HCT116 (cell line): ENCODE results near the gene ZNF227. TPM values are rescaled to one million over a fixed set of nuclear protein-coding genes. Genes with fewer than 3 reads are reported as not detected.
"Not testable (repeated sequence)": the region's sequence is repeated elsewhere in the genome, so short reads cannot be mapped to it uniquely, and the experiment has no call there.

ENCODE experiments used
- ATAC-seq: fragments of 200-7000 bp; cut with Tn5 transposase; 2 replicates; pipeline ENCODE4 v1.9.1; 2020; ENCODE audit warnings: mild to moderate bottlenecking, moderate library complexity
- BruUV-seq: library from RNA; stranded (reverse); fragments of 400-500 nt; replicated peaks from 2 replicates; lab custom pipeline; 2021; lab: Mats Ljungman, UMichigan
- CTCF ChIA-PET: fragments of 300-600 bp; sonication (Branson Sonifier 250); formaldehyde crosslinking; loops from one replicate; lab custom pipeline; 2021; ENCODE audit warnings: antibody characterized with exemption; lab: Charles Lee
- POLR2A ChIA-PET: fragments of 300-600, 350-600 bp; sonication (Branson Sonifier 250); formaldehyde crosslinking; loops from one replicate; lab custom pipeline; 2021; ENCODE audit warnings: antibody characterized with exemption; lab: Charles Lee
- RAD21 ChIA-PET, 2 experiments: fragments of 300-600 bp; sonication (Branson Sonifier 250); formaldehyde crosslinking; loops; one replicate each; lab custom pipeline; 2023; ENCODE audit warnings: low total read pairs in 2 of 2; ENCODE audit not compliant: uncharacterized antibody in 2 of 2, unreplicated experiment in 2 of 2, low non-redundant PET in 1 of 2; lab: Charles Lee
- DNase-seq: peaks from one replicate; pipeline ENCODE4 v3.0.0-alpha.2; 2010; ENCODE audit warnings: low read depth, low spot score
- H2AFZ ChIP-seq: fragments of 200-600 bp; shearing (Covaris generic), sonication (generic); 2 replicates; pipeline ENCODE4 v1.6.1; 2017; ENCODE audit warnings: low read depth, mixed run types, mixed read lengths, antibody characterized with exemption, low read length; ENCODE audit not compliant: poor library complexity, severe bottlenecking
- H3K27ac ChIP-seq: 2 replicates; pipeline ENCODE4 v1.5.1; 2012; ENCODE audit warnings: low read depth, low read length
- H3K27me3 ChIP-seq: fragments of 200-600 bp; sonication (generic); 2 replicates; pipeline ENCODE4 v1.6.1; 2016; ENCODE audit warnings: mixed run types, low read length, mixed read lengths; ENCODE audit not compliant: insufficient read depth
- H3K36me3 ChIP-seq, 2 experiments: fragments of 200-500 bp in 1 of 2; fragments of 200-600 bp in 1 of 2; sonication (Bioruptor generic) in 1 of 2; sonication (generic) in 1 of 2; 2 replicates each; pipeline versions ENCODE4 v1.5.1 to v1.6.1; 2014 to 2016; ENCODE audit warnings: low read length in 2 of 2, inconsistent platforms in 1 of 2, mixed read lengths in 1 of 2, mixed run types in 1 of 2; ENCODE audit not compliant: insufficient read depth in 2 of 2, control insufficient read depth in 1 of 2
- H3K4me1 ChIP-seq, 2 experiments: fragments of 200-600 bp in 1 of 2; sonication (generic) in 1 of 2; 2 replicates each; pipeline versions ENCODE4 v1.5.1 to v1.6.1; 2012 to 2017; ENCODE audit warnings: low read length in 2 of 2, inconsistent platforms in 1 of 2, mild to moderate bottlenecking in 1 of 2, mixed read lengths in 1 of 2, mixed run types in 1 of 2, moderate library complexity in 1 of 2; ENCODE audit not compliant: insufficient read depth in 2 of 2, control insufficient read depth in 1 of 2
- H3K4me2 ChIP-seq: fragments of 200-600 bp; sonication (generic); 2 replicates; pipeline ENCODE4 v1.6.1; 2017; ENCODE audit warnings: mixed run types, low read length, mixed read lengths
- H3K4me3 ChIP-seq, 2 experiments: fragments of 200-600 bp in 1 of 2; sonication (generic) in 1 of 2; replicated peaks in 1 of 2; 2 replicates each; pipeline ENCODE4 v1.5.1; 2011 to 2016; ENCODE audit warnings: low read length in 2 of 2, control low read depth in 1 of 2, low read depth in 1 of 2, mild to moderate bottlenecking in 1 of 2, mixed read lengths in 1 of 2, mixed run types in 1 of 2
- H3K79me2 ChIP-seq: fragments of 200-600 bp; sonication (generic); 2 replicates; pipeline ENCODE4 v1.6.1; 2017; ENCODE audit warnings: mild to moderate bottlenecking, mixed run types, low read length, moderate library complexity, mixed read lengths; ENCODE audit not compliant: insufficient read depth
- H3K9ac ChIP-seq: fragments of 200-600 bp; sonication (generic); 2 replicates; pipeline ENCODE4 v1.6.1; 2016; ENCODE audit warnings: low read length, mixed read lengths
- H3K9me2 ChIP-seq: fragments of 200-600 bp; sonication (generic), shearing (Covaris generic); 2 replicates; pipeline ENCODE4 v1.6.1; 2017; ENCODE audit warnings: mixed run types, mild to moderate bottlenecking, moderate library complexity; ENCODE audit not compliant: insufficient read depth
- H3K9me3 ChIP-seq, 2 experiments: fragments of 200-500 bp in 1 of 2; fragments of 200-600 bp in 1 of 2; sonication (Bioruptor generic) in 1 of 2; sonication (generic) in 1 of 2; 2 replicates each; pipeline ENCODE4 v1.6.1; 2014 to 2017; ENCODE audit warnings: low read length in 2 of 2, mixed read lengths in 2 of 2, inconsistent platforms in 1 of 2, low read depth in 1 of 2, mild to moderate bottlenecking in 1 of 2, mixed run types in 1 of 2, moderate library complexity in 1 of 2; ENCODE audit not compliant: control insufficient read depth in 1 of 2, insufficient read depth in 1 of 2
- H4K20me1 ChIP-seq: fragments of 200-600 bp; sonication (generic), shearing (Covaris generic); 2 replicates; pipeline ENCODE4 v1.6.1; 2017; ENCODE audit warnings: mixed run types, mild to moderate bottlenecking, moderate library complexity; ENCODE audit not compliant: insufficient read depth
- EGR1 ChIP-seq: IDR thresholded peaks from 2 replicates; pipeline ENCODE4 v1.6.1; 2012; ENCODE audit warnings: low read depth
- ELF1 ChIP-seq: IDR thresholded peaks from 2 replicates; pipeline ENCODE4 v1.6.1; 2012; ENCODE audit warnings: low read depth, borderline replicate concordance
- EZH2phosphoT487 ChIP-seq: fragments of 200-600 bp; IDR thresholded peaks from 2 replicates; pipeline ENCODE4 v1.6.1; 2018; ENCODE audit warnings: antibody characterized with exemption, borderline replicate concordance
- FOSL1 ChIP-seq: IDR thresholded peaks from 2 replicates; pipeline ENCODE4 v1.6.1; 2012; ENCODE audit warnings: low read depth
- JUND ChIP-seq: IDR thresholded peaks from 2 replicates; pipeline ENCODE4 v1.6.1; 2012
- POLR2A ChIP-seq: IDR thresholded peaks from 2 replicates; pipeline ENCODE4 v1.7.0; 2011; ENCODE audit warnings: borderline replicate concordance; ENCODE audit not compliant: insufficient read depth, insufficient read length; ENCODE audit errors: extremely low read depth
- POLR2AphosphoS5 ChIP-seq: IDR thresholded peaks from 2 replicates; pipeline ENCODE4 v1.6.1; 2011; ENCODE audit warnings: mild to moderate bottlenecking, low read depth, low read length, moderate library complexity
- SP1 ChIP-seq: IDR thresholded peaks from 2 replicates; pipeline ENCODE4 v1.6.1; 2012; ENCODE audit warnings: low read depth
- TCF7L2 ChIP-seq: IDR thresholded peaks from 2 replicates; pipeline ENCODE4 v1.7.0; 2011; ENCODE audit warnings: borderline replicate concordance, inconsistent platforms; ENCODE audit not compliant: insufficient read depth, insufficient read length; ENCODE audit errors: extremely low read depth
- intact Hi-C: fragments of 100-400 bp; cut with micrococcal nuclease; formaldehyde crosslinking; loops from 2 replicates; pipeline ENCODE4 v1.10.0; 2022
- total RNA-seq: library from RNA; stranded (reverse); gene quantifications from one replicate; pipeline ENCODE4 v1.2.1, GENCODE V29; 2021; ENCODE audit not compliant: unreplicated experiment
- TF ChIP-seq, protein P1 (sequence below): IDR thresholded peaks from 2 replicates; pipeline ENCODE4 v1.6.1; 2012
- TF ChIP-seq, protein P2 (sequence below): IDR thresholded peaks from 2 replicates; pipeline ENCODE4 v1.6.1; 2012; ENCODE audit warnings: low read depth

Gene ZNF227
- total RNA-seq, 1 experiment from 2014 or later = 14.4 TPM

DNA sequence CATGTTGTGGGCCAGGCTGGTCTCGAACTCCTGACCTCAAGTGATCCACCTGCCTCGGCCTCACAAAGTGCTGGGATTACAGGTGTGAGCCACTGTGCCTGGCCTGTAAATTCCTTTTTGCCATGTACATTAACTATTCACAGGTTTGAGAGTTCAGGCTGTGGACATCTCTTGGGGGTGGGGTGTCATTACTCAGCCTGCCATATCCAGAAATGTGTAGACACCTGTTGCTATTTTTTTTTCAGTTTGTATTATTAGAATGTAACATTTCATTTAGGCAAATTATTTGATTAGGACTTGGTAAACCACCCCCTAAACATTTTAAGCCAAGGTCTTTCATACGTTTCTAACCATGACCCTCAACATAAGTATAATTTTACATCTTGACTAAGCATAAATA, 20.5 kb downstream of the ZNF227 start:
- Histone ChIP-seq H3K9me3 (peaks cover 0 to 11% of the 10 kb centered on the region in 2 experiments; a peak in 3 of 4 replicates), H3K27me3 (no peaks in the 10 kb centered on the region), H3K4me2 (no peak overlapping the region), H3K36me3 (peaks cover 39 to 54% of the 10 kb centered on the region in 2 experiments), H3K4me3 (no peak overlapping the region), H3K79me2 (no peaks in the 10 kb centered on the region), H3K4me1 (no peaks in the 10 kb centered on the region), H3K27ac (no peak overlapping the region), H2AFZ (no peak overlapping the region), H3K9ac (no peak overlapping the region), H3K9me2 (no peaks in the 10 kb centered on the region), H4K20me1 (no peaks in the 10 kb centered on the region)
- CTCF ChIA-PET = no interaction called here
- DNase-seq (no peak), ATAC-seq (no peak)
- POLR2A ChIA-PET = interaction anchor here (1.1 kb wide), 1 partner anchor 21 kb away, joined by 4 read pairs; no protein-coding TSS in a partner anchor
- TF ChIP-seq EGR1 (no peak), TCF7L2 (no peak), SP1 (no peak), ELF1 (no peak), FOSL1 (no peak)
- TF ChIP-seq, protein P1, sequence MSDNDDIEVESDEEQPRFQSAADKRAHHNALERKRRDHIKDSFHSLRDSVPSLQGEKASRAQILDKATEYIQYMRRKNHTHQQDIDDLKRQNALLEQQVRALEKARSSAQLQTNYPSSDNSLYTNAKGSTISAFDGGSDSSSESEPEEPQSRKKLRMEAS = no peak
- RAD21 ChIA-PET = no interaction called here
- no TSS peak for BruUV-seq
- intact Hi-C loops = no loop called here

DNA sequence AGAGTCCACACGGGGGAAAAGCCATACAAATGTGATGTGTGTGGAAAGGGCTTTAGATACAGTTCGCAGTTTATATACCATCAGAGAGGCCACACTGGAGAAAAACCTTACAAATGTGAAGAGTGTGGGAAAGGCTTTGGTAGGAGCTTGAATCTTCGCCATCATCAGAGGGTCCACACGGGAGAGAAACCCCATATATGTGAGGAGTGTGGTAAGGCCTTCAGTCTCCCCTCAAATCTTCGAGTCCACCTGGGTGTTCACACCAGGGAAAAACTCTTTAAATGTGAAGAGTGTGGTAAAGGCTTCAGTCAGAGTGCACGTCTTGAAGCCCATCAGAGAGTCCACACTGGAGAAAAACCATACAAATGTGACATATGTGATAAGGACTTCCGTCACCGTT, 24.1 kb downstream of the ZNF227 start:
- intact Hi-C loops = no loop called here
- no peak for DNase-seq
- H2AFZ ChIP-seq = no peak overlapping the region
- TF ChIP-seq POLR2A (no peak), SP1 (no peak), POLR2AphosphoS5 (no peak), EZH2phosphoT487 (no peak), ELF1 (no peak), JUND (no peak), FOSL1 (no peak)
- TF ChIP-seq, protein P1 = no peak
- TF ChIP-seq, protein P2, sequence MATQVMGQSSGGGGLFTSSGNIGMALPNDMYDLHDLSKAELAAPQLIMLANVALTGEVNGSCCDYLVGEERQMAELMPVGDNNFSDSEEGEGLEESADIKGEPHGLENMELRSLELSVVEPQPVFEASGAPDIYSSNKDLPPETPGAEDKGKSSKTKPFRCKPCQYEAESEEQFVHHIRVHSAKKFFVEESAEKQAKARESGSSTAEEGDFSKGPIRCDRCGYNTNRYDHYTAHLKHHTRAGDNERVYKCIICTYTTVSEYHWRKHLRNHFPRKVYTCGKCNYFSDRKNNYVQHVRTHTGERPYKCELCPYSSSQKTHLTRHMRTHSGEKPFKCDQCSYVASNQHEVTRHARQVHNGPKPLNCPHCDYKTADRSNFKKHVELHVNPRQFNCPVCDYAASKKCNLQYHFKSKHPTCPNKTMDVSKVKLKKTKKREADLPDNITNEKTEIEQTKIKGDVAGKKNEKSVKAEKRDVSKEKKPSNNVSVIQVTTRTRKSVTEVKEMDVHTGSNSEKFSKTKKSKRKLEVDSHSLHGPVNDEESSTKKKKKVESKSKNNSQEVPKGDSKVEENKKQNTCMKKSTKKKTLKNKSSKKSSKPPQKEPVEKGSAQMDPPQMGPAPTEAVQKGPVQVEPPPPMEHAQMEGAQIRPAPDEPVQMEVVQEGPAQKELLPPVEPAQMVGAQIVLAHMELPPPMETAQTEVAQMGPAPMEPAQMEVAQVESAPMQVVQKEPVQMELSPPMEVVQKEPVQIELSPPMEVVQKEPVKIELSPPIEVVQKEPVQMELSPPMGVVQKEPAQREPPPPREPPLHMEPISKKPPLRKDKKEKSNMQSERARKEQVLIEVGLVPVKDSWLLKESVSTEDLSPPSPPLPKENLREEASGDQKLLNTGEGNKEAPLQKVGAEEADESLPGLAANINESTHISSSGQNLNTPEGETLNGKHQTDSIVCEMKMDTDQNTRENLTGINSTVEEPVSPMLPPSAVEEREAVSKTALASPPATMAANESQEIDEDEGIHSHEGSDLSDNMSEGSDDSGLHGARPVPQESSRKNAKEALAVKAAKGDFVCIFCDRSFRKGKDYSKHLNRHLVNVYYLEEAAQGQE = no peak
- ChIA-PET POLR2A (no interaction called here), RAD21 (no interaction called here), CTCF (no interaction called here)
- H3K4me3 ChIP-seq = no peak overlapping the region
- no peaks in the 10 kb centered on the region for H4K20me1 ChIP-seq
- peaks cover 0 to 11% of the 10 kb centered on the region in 2 experiments; a peak in 2 of 4 replicates for H3K9me3 ChIP-seq
- H3K4me1 ChIP-seq = no peaks in the 10 kb centered on the region
- H3K9me2 ChIP-seq = no peaks in the 10 kb centered on the region
- H3K79me2 ChIP-seq = no peaks in the 10 kb centered on the region
- H3K4me2 ChIP-seq = no peak overlapping the region
- H3K27ac ChIP-seq = no peak overlapping the region
- H3K36me3 ChIP-seq = peaks cover 24 to 43% of the 10 kb centered on the region in 2 experiments
- BruUV-seq = no TSS peak
- H3K9ac ChIP-seq = no peak overlapping the region
- no peak for ATAC-seq
- no peaks in the 10 kb centered on the region for H3K27me3 ChIP-seq

DNA sequence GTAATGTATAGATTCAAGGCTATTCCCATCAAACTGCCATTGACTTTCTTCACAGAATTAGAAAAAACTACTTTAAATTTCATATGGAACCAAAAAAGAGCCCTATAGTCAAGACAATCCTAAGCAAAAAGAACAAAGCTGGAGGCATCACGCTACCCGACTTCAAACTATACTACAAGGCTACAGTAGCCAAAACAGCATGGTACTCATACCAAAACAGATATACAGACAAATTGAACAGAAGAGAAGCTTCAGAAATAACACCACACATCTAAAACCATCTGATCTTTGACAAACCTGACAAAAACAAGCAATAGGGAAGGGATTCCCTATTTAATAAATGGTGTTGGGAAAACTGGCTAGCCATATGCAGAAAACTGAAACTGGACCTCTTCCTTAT, 40.0 kb downstream of the ZNF227 start:
- H4K20me1 ChIP-seq, H3K27me3 ChIP-seq, H3K9ac ChIP-seq, BruUV-seq, H3K27ac ChIP-seq, intact Hi-C loops, H3K4me3 ChIP-seq, RAD21 ChIA-PET, H3K4me1 ChIP-seq, H2AFZ ChIP-seq, POLR2A ChIA-PET, H3K79me2 ChIP-seq, H3K4me2 ChIP-seq, DNase-seq, CTCF ChIA-PET, ATAC-seq, H3K36me3 ChIP-seq, H3K9me2 ChIP-seq: not testable (repeated sequence)
- H3K9me3 ChIP-seq = peaks cover 5 to 19% of the 10 kb centered on the region in 2 experiments
